ENCODE measurements around the gene CACNG5. TPM values are rescaled to one million over a fixed set of nuclear protein-coding genes. Genes with fewer than 3 reads are reported as not detected.

CACNG5 gene
- total RNA-seq, 1 donor from 2014 or later = not detected

GRCh38 chr17:66789093-66789492 is 45.8 kb upstream of the CACNG5 start:
- Mint-ChIP-seq H3K4me1 (ENCODE audit: low read depth, unreplicated experiment) (no peaks in the 10 kb centered on the region), H3K27me3 (ENCODE audit: low read depth, unreplicated experiment) (no peaks in the 10 kb centered on the region), H3K36me3 (ENCODE audit: low read depth, unreplicated experiment) (peaks cover 27% of the 10 kb centered on the region), H3K27ac (ENCODE audit: unreplicated experiment) (no peak overlapping the region), H3K9me3 (ENCODE audit: unreplicated experiment) (no peaks in the 10 kb centered on the region), H3K4me3 (ENCODE audit: unreplicated experiment) (no peak overlapping the region)
- H3K4me3 ChIP-seq (ENCODE audit: insufficient read depth, low read depth, low read length) = no peak overlapping the region
- H3K4me2 ChIP-seq (ENCODE audit: low read length) = no peak overlapping the region
- no peak overlapping the region for H3K27ac ChIP-seq (ENCODE audit: low read depth, low read length)
- H4K20me1 ChIP-seq (ENCODE audit: insufficient read depth, low read length) = no peaks in the 10 kb centered on the region
- no peaks in the 10 kb centered on the region for H3K9me3 ChIP-seq (ENCODE audit: insufficient read depth, low read depth, low read length)
- no peak overlapping the region for H3K9ac ChIP-seq (ENCODE audit: low read length)
- no peak for FAIRE-seq
- peaks cover 5% of the 10 kb centered on the region for H3K36me3 ChIP-seq (ENCODE audit: insufficient read depth, low read length)
- H3K4me1 ChIP-seq (ENCODE audit: insufficient read depth, low read length) = peaks cover 15% of the 10 kb centered on the region
- H3K79me2 ChIP-seq (ENCODE audit: insufficient read depth, low read length) = no peaks in the 10 kb centered on the region
- no peak for DNase-seq (ENCODE audit: low read depth)
- H2AFZ ChIP-seq (ENCODE audit: low read depth, low read length) = no peak overlapping the region
- no peaks in the 10 kb centered on the region for H3K27me3 ChIP-seq (ENCODE audit: insufficient read depth, low read length)
- TF ChIP-seq EZH2 (IDR thresholded peaks at IDR 0.05; ENCODE audit: insufficient read depth, low read length) (no peak), CTCF (IDR thresholded peaks at IDR 0.05; ENCODE audit: insufficient read depth, low read depth, low read length) (no peak)

- Histone ChIP-seq H4K20me1 (ENCODE audit: insufficient read depth, low read length) (no peaks in the 10 kb centered on the region), H2AFZ (ENCODE audit: low read depth, low read length) (no peak overlapping the region), H3K4me1 (ENCODE audit: insufficient read depth, low read length) (peaks cover 15% of the 10 kb centered on the region), H3K27me3 (ENCODE audit: insufficient read depth, low read length) (no peaks in the 10 kb centered on the region), H3K79me2 (ENCODE audit: insufficient read depth, low read length) (no peaks in the 10 kb centered on the region), H3K36me3 (ENCODE audit: insufficient read depth, low read length) (peaks cover 5% of the 10 kb centered on the region), H3K4me2 (ENCODE audit: low read length) (peak overlapping the region; percentile 55), H3K27ac (ENCODE audit: low read depth, low read length) (peak overlapping the region; percentile 27), H3K4me3 (ENCODE audit: insufficient read depth, low read depth, low read length) (no peak overlapping the region), H3K9ac (ENCODE audit: low read length) (no peak overlapping the region), H3K9me3 (ENCODE audit: insufficient read depth, low read depth, low read length) (no peaks in the 10 kb centered on the region)
- Mint-ChIP-seq H3K36me3 (ENCODE audit: low read depth, unreplicated experiment) (peaks cover 27% of the 10 kb centered on the region), H3K27me3 (ENCODE audit: low read depth, unreplicated experiment) (no peaks in the 10 kb centered on the region), H3K4me3 (ENCODE audit: unreplicated experiment) (no peak overlapping the region), H3K4me1 (ENCODE audit: low read depth, unreplicated experiment) (no peaks in the 10 kb centered on the region), H3K27ac (ENCODE audit: unreplicated experiment) (no peak overlapping the region), H3K9me3 (ENCODE audit: unreplicated experiment) (no peaks in the 10 kb centered on the region)
- FAIRE-seq (no peak), DNase-seq (ENCODE audit: low read depth) (peak; percentile 46)
- no peak for TF ChIP-seq EZH2 (IDR thresholded peaks at IDR 0.05; ENCODE audit: insufficient read depth, low read length)
- no peak for TF ChIP-seq CTCF (IDR thresholded peaks at IDR 0.05; ENCODE audit: insufficient read depth, low read depth, low read length)
These were observed 44.9 kb upstream of the CACNG5 start for GRCh38 chr17:66789961-66790437.

GRCh38 chr17:66790501-66791061 is 44.3 kb upstream of the CACNG5 start:
- H3K36me3 ChIP-seq (ENCODE audit: insufficient read depth, low read length) = peaks cover 5% of the 10 kb centered on the region
- H2AFZ ChIP-seq (ENCODE audit: low read depth, low read length) = no peak overlapping the region
- Mint-ChIP-seq H3K9me3 (ENCODE audit: unreplicated experiment) (no peaks in the 10 kb centered on the region), H3K36me3 (ENCODE audit: low read depth, unreplicated experiment) (peaks cover 27% of the 10 kb centered on the region), H3K27ac (ENCODE audit: unreplicated experiment) (no peak overlapping the region), H3K4me1 (ENCODE audit: low read depth, unreplicated experiment) (no peaks in the 10 kb centered on the region), H3K27me3 (ENCODE audit: low read depth, unreplicated experiment) (no peaks in the 10 kb centered on the region), H3K4me3 (ENCODE audit: unreplicated experiment) (no peak overlapping the region)
- no peak overlapping the region for H3K4me3 ChIP-seq (ENCODE audit: insufficient read depth, low read depth, low read length)
- DNase-seq (ENCODE audit: low read depth) (peak; percentile 33), FAIRE-seq (no peak)
- peak overlapping the region; percentile 55 for H3K4me2 ChIP-seq (ENCODE audit: low read length)
- H3K79me2 ChIP-seq (ENCODE audit: insufficient read depth, low read length) = no peaks in the 10 kb centered on the region
- H3K9me3 ChIP-seq (ENCODE audit: insufficient read depth, low read depth, low read length) = no peaks in the 10 kb centered on the region
- TF ChIP-seq CTCF (IDR thresholded peaks at IDR 0.05; ENCODE audit: insufficient read depth, low read depth, low read length) (no peak), EZH2 (IDR thresholded peaks at IDR 0.05; ENCODE audit: insufficient read depth, low read length) (no peak)
- no peaks in the 10 kb centered on the region for H3K27me3 ChIP-seq (ENCODE audit: insufficient read depth, low read length)
- H3K27ac ChIP-seq (ENCODE audit: low read depth, low read length) = no peak overlapping the region
- H3K4me1 ChIP-seq (ENCODE audit: insufficient read depth, low read length) = peaks cover 15% of the 10 kb centered on the region
- no peak overlapping the region for H3K9ac ChIP-seq (ENCODE audit: low read length)
- no peaks in the 10 kb centered on the region for H4K20me1 ChIP-seq (ENCODE audit: insufficient read depth, low read length)

All from astrocyte (in vitro differentiated cells and primary cell).